GM12878 (cell line): ENCODE measurements around the gene RTN4RL1.

Experiments
- BCL11A ChIP-seq: IDR thresholded peaks from 2 replicates; pipeline ENCODE4 v1.6.1; 2011; ENCODE audit warnings: low read depth, low read length
- ETV6 ChIP-seq, 2 experiments: fragments of 450-650 bp in 1 of 2; IDR thresholded peaks in 1 of 2; conservative IDR thresholded peaks in 1 of 2; 2 replicates each; pipeline ENCODE4 v1.6.1; 2014; ENCODE audit warnings: antibody characterized with exemption in 1 of 2, borderline replicate concordance in 1 of 2, low read depth in 1 of 2, mild to moderate bottlenecking in 1 of 2, moderate library complexity in 1 of 2
- EZH2 ChIP-seq: IDR thresholded peaks from 2 replicates; pipeline ENCODE4 v1.6.1; 2012; ENCODE audit warnings: low read depth, mild to moderate bottlenecking, control low read depth, inconsistent platforms, low read length, borderline replicate concordance; ENCODE audit not compliant: control insufficient read depth
- FOXK2 ChIP-seq: fragments of 450-650 bp; IDR thresholded peaks from 2 replicates; pipeline ENCODE4 v1.6.1; 2017; ENCODE audit warnings: mild to moderate bottlenecking, moderate library complexity
- HDAC6 ChIP-seq: fragments of 200-600 bp; sonication (generic); IDR thresholded peaks from one replicate; pipeline ENCODE4 v1.8.0; 2017; ENCODE audit warnings: antibody characterized with exemption; ENCODE audit not compliant: unreplicated experiment
- POLR2A ChIP-seq: IDR thresholded peaks from 2 replicates; pipeline ENCODE4 v1.6.1; 2011; ENCODE audit warnings: low read depth, mild to moderate bottlenecking, low read length
- RBBP5 ChIP-seq: fragments of 200-600 bp; sonication (generic); conservative IDR thresholded peaks from 2 replicates; pipeline ENCODE4 v1.6.1; 2016
- RELB ChIP-seq: fragments of 450-650 bp; IDR thresholded peaks from 2 replicates; pipeline ENCODE4 v1.6.1; 2017; ENCODE audit warnings: low read depth, mild to moderate bottlenecking, moderate library complexity
- RUNX3 ChIP-seq: IDR thresholded peaks from 2 replicates; pipeline ENCODE4 v1.6.1; 2012; ENCODE audit warnings: low read length, inconsistent platforms
- SUPT20H ChIP-seq: IDR thresholded peaks from 2 replicates; pipeline ENCODE4 v1.6.1; 2011; ENCODE audit warnings: low read depth, mild to moderate bottlenecking, low read length, moderate library complexity, borderline replicate concordance; ENCODE audit not compliant: control insufficient read depth
- TF ChIP-seq, protein P1 (sequence below): IDR thresholded peaks from 2 replicates; pipeline ENCODE4 v1.6.1; 2012; ENCODE audit warnings: low read length, inconsistent platforms
- TF ChIP-seq, protein P2 (sequence below), 3 experiments: IDR thresholded peaks in 2 of 3; conservative IDR thresholded peaks in 1 of 3; 2 replicates each; pipeline ENCODE4 v1.5.1; 2011; ENCODE audit warnings: low read depth in 3 of 3, low read length in 3 of 3, mild to moderate bottlenecking in 3 of 3, control low read depth in 2 of 3, moderate library complexity in 2 of 3, inconsistent platforms in 1 of 3, mixed read lengths in 1 of 3; ENCODE audit not compliant: control insufficient read depth in 2 of 3, insufficient read depth in 1 of 3; ENCODE audit errors: extremely low read depth in 1 of 3

- TF ChIP-seq ETV6 (conservative IDR thresholded peaks at IDR 0.05 in 1 of 2, IDR thresholded peaks at IDR 0.05 in 1 of 2; ENCODE audit: borderline replicate concordance in 1 of 2, low read depth in 1 of 2) (no peak), FOXK2 (no peak), BCL11A (no peak), HDAC6 (no peak), EZH2 (no peak), SUPT20H (no peak), POLR2A (peak; percentile 3; the same call in 1 of the 2 replicates), RELB (no peak), RUNX3 (no peak), RBBP5 (no peak)
- TF ChIP-seq, protein P1, sequence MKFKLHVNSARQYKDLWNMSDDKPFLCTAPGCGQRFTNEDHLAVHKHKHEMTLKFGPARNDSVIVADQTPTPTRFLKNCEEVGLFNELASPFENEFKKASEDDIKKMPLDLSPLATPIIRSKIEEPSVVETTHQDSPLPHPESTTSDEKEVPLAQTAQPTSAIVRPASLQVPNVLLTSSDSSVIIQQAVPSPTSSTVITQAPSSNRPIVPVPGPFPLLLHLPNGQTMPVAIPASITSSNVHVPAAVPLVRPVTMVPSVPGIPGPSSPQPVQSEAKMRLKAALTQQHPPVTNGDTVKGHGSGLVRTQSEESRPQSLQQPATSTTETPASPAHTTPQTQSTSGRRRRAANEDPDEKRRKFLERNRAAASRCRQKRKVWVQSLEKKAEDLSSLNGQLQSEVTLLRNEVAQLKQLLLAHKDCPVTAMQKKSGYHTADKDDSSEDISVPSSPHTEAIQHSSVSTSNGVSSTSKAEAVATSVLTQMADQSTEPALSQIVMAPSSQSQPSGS = no peak
- TF ChIP-seq, protein P2, sequence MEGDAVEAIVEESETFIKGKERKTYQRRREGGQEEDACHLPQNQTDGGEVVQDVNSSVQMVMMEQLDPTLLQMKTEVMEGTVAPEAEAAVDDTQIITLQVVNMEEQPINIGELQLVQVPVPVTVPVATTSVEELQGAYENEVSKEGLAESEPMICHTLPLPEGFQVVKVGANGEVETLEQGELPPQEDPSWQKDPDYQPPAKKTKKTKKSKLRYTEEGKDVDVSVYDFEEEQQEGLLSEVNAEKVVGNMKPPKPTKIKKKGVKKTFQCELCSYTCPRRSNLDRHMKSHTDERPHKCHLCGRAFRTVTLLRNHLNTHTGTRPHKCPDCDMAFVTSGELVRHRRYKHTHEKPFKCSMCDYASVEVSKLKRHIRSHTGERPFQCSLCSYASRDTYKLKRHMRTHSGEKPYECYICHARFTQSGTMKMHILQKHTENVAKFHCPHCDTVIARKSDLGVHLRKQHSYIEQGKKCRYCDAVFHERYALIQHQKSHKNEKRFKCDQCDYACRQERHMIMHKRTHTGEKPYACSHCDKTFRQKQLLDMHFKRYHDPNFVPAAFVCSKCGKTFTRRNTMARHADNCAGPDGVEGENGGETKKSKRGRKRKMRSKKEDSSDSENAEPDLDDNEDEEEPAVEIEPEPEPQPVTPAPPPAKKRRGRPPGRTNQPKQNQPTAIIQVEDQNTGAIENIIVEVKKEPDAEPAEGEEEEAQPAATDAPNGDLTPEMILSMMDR (IDR thresholded peaks at IDR 0.05 in 2 of 3, conservative IDR thresholded peaks at IDR 0.05 in 1 of 3; ENCODE audit: control insufficient read depth in 2 of 3, extremely low read depth in 1 of 3, insufficient read depth in 1 of 3, low read depth in 3 of 3, low read length in 3 of 3) = no peak
Measured at GRCh38 chr17:2068031-2068518, 42.9 kb upstream of the RTN4RL1 start.
